GM03348 (cell line): ENCODE data around the gene SPEN.
"Not testable (repeated sequence)": the region's sequence is repeated elsewhere in the genome, so short reads cannot be mapped to it uniquely, and the experiment has no call there.

ENCODE experiments used
- DNase-seq: peaks from one replicate; pipeline ENCODE4 v3.0.0; 2012; ENCODE audit warnings: low spot score

The SPEN gene, protein sequence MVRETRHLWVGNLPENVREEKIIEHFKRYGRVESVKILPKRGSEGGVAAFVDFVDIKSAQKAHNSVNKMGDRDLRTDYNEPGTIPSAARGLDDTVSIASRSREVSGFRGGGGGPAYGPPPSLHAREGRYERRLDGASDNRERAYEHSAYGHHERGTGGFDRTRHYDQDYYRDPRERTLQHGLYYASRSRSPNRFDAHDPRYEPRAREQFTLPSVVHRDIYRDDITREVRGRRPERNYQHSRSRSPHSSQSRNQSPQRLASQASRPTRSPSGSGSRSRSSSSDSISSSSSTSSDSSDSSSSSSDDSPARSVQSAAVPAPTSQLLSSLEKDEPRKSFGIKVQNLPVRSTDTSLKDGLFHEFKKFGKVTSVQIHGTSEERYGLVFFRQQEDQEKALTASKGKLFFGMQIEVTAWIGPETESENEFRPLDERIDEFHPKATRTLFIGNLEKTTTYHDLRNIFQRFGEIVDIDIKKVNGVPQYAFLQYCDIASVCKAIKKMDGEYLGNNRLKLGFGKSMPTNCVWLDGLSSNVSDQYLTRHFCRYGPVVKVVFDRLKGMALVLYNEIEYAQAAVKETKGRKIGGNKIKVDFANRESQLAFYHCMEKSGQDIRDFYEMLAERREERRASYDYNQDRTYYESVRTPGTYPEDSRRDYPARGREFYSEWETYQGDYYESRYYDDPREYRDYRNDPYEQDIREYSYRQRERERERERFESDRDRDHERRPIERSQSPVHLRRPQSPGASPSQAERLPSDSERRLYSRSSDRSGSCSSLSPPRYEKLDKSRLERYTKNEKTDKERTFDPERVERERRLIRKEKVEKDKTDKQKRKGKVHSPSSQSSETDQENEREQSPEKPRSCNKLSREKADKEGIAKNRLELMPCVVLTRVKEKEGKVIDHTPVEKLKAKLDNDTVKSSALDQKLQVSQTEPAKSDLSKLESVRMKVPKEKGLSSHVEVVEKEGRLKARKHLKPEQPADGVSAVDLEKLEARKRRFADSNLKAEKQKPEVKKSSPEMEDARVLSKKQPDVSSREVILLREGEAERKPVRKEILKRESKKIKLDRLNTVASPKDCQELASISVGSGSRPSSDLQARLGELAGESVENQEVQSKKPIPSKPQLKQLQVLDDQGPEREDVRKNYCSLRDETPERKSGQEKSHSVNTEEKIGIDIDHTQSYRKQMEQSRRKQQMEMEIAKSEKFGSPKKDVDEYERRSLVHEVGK (N-terminal part only)

DNA sequence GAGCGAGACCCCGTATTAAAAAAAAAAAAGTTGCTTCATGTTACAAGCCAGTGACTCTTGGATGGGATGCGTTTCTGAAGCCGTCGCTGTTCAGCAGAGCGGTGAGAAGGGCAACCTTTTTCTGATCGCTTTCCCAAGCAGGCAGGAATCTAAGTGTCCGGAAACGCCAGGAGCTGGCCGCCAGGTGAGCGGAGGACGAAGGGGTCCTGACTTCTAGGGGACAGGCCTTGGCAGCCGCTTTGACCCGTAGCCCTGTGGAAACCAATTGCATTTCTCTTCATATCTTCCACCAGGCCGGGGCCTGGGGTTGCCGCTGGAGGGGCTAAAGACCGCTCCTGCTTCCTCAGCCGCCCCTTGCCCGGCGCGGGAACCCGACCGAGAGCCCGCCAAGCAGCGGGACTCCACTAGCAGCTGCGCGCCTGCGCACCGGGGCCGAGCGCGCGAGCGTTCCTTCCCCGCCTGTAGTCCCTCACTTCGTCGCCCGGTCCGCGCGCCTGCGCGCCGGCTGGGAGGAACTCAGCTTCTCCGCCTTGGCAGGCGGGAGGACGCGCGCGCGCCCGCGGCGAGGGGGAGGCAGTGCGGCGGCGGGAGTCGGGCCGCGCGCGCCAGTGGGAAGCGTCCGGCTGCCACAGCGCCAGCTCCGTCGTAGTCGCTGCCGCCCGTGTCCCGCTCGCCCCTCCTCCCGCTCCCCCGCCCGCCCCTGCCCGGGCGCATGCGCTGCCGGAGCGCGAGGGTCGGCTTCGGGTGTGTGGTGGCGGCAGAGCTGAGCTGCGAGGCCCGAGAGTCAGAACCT lies at the start of gene SPEN:
TSS of gene SPEN (plus strand) at position 608 of the 793 bp plus-strand sequence. CDS start 361 bp downstream, outside the sequence.
- peak; percentile 98 for DNase-seq

DNA sequence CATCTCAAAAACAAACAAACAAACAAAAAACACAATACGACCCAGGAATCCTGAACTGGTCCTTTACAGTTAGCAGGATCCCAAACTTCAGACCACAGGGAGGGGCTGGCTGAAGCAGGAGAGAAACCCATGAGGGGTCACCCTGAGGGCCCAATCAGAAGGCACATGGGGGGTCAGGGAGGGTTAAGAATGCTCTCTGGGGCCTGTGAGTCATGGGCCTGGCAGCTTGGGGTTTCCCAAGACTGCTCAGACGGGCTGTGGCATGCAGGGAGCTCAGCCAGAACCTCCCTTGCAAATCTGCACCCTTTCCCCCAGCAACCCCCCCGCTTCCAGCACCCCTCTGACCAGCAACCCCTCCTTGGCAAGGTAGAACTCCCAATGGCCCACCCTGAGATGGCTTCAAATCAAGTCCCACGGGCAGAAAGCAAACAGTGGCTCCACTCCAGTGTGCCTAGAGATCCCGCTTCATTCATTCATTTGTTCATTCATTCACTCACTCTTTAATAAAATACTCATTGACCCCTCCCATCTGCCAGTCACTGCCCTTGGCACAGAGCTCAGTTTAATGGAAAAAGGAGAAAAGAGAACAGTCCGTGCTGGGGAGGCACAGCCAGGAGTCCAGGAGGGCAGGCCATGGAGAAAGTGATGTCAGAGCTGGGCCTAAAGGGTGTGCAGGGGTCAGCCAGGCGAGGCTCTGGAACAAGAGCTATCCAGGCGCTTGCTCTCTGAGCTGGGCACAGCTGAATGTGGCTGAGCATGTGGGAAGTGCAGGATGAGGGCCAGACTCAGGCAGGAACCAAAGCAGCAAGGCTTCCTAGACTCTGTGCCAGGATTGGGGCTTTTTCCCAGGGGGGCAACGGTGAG lies 48.3 kb upstream of the SPEN start:
- DNase-seq = peak; percentile 97

- DNase-seq = peak; percentile 56
These were observed 47.3 kb upstream of the SPEN start for GRCh38 chr1:15799928-15800835.

GRCh38 chr1:15802234-15802965 lies 45.1 kb upstream of the SPEN start:
- DNase-seq = peak; percentile 70

GRCh38 chr1:15803380-15803779 lies 44.1 kb upstream of the SPEN start:
- no peak for DNase-seq

DNA sequence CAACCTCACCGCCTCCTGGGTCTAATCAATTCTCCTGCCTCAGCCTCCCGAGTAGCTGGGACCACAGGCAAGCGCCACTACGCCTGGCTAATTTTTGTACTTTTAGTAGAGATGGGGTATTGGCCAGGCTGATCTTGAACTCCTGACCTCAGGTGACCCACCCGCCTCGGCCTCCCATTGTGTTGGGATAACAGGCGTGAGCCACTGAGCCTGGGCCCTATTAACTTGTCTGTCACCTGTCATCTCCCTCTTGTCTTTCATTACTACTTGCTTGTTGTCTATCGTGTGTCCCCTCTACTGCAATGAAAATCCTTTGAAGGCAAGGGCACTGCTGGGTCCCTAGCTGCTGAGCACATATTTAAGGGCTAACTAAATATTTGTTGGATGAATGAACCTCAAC lies 43.4 kb upstream of the SPEN start:
- DNase-seq = no peak

- DNase-seq = no peak
These were observed 40.4 kb upstream of the SPEN start for GRCh38 chr1:15807121-15807520.

- not testable (repeated sequence) for DNase-seq
These were observed 40.0 kb upstream of the SPEN start, which contains the start of gene UQCRHL for GRCh38 chr1:15807549-15807948. UQCRHL (minus strand) TSS chr1:15807649; CDS start chr1:15807649, 0 bp downstream.

DNA sequence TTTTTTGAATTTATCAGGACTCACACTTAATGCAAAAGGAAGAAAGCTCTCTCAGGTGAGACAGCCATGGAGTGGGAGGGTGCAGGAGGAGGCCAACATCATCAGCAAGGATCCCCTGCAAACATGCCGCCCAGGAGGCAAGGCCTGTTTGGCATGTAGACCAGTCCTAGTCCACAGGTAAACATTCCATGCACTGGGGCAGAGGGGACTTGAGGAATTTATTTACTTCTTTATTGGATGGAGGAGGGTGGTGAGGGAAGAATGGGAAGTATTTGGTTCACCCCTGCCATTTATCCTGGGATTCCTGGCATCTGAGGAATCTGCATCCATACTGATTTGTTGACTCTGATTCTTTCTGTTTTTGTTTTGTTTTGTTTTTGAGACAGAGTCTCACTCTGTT lies 38.6 kb upstream of the SPEN start:
- DNase-seq = no peak

DNA sequence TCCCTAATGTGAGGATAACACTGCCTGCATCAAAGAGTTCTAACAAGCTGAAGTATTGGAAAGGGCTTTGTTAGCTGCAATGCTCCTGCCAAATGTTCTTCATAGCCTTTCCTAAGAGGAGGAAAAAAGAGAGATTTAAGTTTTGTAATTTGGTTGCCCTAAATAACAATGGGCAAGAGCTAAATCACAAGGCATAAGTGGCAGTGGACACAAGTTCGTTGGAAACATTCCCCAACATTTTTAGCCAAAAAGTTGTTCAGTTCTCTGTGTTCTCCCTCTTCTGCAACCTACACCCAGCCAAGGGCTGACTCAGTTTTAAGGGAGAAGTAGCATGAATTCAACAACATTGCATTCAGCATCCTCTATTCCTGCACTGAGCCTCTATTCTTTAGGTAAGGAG lies 37.4 kb upstream of the SPEN start:
- DNase-seq = peak; percentile 10

DNA sequence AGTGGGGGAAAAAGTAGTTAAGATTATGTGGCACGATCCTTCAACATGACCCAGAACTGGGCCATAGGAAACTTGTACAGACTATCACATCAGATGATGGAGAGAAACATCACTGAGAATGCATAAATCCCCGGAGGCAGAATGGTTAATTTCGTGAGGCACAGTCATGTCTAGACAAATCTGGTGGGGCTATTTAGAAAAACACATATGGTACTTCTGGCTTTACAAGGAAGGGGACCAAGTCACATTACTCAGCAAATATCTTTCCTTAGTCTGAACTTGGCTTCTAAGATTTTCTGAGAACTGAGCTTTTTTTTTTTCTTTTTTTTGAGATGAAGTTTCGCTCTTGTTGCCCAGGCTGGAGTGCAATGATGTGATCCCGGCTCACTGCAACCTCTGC lies 30.8 kb upstream of the SPEN start:
- peak; percentile 25 for DNase-seq

GRCh38 chr1:15820478-15820877 lies 27.0 kb upstream of the SPEN start:
- peak; percentile 59 for DNase-seq

DNA sequence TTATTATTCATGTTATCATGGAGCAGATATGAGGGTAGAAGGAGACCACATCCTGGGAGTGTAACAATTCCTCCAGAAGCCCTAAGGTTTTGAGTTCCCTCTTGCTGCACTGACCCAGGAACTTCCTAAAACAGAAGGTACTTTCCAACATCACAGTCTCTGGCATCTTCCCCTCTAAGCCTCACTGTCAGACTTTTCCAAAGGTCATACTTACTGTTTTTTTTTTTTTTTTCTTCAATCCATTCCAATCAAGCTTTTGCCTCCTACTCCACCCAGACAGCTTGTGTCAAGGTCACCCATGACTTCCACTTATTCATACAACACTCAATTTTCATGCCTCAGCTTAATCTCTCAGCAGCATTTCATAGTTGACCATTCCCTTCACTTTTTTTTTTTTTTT lies 21.7 kb upstream of the SPEN start:
- peak; percentile 55 for DNase-seq

DNA sequence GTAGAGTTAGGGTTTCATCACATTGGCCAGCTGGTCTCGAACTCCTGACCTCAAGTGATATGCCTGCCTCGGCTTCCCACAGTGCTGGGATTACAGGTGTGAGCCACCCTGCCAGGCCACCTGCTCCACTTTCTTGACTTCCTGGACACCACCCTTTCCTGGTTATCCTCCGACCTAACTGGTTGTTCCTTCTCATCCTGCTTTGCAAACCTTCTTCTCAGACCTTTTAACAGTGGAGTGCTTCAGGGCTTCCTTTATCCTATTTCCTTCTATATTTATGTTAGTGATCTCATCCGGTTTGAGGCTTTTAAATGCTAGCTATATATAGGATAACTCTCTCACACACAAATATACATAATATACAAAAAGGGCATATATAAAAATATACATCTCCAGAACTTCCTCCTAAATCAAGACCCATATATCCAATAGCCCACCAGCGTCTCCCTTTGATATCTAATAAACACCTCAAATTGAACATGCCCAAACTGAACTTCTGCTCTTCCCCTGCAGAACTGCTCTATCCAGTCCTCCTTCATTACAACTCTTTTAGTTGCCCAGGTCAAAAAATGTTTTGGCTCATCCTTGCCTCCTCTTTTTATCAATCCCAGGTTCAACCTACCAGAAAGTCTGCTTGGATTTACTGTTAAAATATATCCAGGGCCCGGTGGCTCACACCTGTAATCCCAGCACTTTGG lies 20.5 kb upstream of the SPEN start:
- no peak for DNase-seq

DNA sequence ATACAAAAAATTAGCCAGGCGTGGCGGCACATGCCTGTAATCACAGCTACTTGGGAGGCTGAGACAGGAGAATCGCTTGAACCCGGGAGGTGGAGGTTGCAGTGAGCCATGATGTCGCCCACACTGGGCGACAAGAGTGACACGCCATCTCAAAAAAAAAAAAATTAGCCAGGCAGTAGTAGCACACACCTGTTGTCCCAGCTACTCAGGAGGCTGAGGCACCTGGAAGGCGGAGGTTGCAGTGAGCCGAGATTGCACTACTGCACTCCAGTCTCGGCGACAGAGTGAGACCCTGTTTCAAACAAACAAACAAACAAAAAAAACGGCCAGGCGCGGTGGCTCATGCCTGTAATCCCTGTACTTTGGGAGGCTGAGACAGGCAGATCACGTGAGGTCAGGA lies 19.9 kb upstream of the SPEN start:
- not testable (repeated sequence) for DNase-seq

GRCh38 chr1:15828931-15829330 lies 18.6 kb upstream of the SPEN start:
- not testable (repeated sequence) for DNase-seq

DNA sequence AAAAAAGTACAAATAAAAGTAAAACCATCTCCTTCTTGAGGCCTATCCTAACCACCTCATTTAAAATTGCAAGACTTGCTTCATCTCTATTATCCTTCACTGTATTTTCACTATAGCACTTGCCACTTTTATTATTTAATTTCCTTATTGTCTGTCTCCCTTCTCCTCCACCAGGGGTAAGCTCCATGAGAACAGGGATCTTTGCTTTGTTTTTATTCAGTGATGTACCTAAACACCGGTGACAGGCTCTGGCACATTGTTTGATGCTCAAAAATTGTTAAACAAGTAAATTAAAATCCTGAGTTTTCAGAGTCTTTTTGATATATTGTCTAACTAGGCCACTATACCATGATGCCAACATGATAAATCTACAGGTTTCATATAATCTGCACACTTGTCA lies 17.2 kb upstream of the SPEN start:
- no peak for DNase-seq
